HG03575 (cell line): ENCODE results near the gene SLC13A4.
"Not testable (repeated sequence)": the region's sequence is repeated elsewhere in the genome, so short reads cannot be mapped to it uniquely, and the experiment has no call there.

Experiments used
- ATAC-seq: cut with Tn5 transposase; IDR thresholded peaks from one replicate; pipeline ENCODE4 v1.9.1; 2021; ENCODE audit not compliant: unreplicated experiment, insufficient number of reproducible peaks, low FRiP score; ENCODE audit errors: extremely low read depth

SLC13A4 gene

DNA sequence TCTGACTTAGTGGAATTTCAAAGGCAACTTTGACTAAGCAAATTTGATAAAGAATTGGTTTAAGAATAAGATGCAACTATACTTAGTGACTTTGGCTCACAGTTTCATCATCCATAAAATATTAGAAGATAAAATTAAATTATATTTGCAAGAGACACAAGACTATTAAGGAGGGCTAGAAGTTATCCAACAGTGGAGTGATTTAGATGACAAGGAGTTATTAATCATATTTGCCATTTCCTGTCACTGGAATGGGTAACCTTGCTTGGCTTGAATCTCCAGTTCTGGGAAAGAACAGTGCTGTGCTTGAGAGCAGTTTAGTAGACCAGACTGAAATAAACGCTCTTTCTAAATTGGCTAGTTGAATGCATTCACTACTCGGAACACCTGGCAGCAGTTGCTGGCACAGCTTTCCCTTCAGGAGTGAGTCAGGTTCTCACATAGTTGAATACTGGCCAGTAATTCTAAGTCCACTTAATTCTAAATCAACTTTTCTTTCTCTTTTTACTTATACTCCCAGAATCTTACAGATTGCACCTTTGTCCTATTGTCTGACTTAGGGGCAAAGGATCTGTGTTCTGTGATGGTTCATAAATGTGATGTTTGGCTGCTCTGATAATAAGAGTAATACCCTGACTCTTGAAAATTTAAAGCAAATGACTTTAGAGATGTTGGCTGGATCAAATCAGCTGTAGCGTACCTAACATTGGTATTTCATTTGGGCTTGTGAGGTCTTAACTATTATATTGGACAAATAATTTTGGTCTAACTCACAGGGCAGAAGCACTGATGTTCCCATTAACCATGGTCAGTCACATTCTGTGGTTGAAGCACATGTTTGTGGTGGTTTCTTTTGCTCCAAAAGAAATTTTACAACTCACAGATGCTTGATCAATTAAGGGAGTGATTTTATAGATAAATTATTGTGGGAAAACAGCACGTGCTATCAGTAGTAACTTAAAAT, 49.1 kb downstream of the SLC13A4 start:
- ATAC-seq = no peak

DNA sequence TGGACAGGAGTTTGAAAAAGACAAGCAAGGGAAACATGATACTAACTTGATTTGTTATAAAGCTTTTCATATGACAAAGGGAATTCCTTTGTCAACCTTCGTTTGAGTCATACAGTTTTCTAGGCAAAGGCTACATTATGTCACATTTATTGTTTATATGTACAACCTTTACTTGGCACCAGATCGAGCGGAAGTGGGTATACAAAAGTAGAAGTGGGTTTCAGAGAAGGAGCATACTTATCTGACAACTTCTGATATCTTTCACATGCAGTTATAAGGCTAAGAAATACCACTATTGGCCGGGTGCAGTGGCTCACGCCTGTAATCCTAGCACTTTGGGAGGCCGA, 54.7 kb downstream of the SLC13A4 start:
- no peak for ATAC-seq

DNA sequence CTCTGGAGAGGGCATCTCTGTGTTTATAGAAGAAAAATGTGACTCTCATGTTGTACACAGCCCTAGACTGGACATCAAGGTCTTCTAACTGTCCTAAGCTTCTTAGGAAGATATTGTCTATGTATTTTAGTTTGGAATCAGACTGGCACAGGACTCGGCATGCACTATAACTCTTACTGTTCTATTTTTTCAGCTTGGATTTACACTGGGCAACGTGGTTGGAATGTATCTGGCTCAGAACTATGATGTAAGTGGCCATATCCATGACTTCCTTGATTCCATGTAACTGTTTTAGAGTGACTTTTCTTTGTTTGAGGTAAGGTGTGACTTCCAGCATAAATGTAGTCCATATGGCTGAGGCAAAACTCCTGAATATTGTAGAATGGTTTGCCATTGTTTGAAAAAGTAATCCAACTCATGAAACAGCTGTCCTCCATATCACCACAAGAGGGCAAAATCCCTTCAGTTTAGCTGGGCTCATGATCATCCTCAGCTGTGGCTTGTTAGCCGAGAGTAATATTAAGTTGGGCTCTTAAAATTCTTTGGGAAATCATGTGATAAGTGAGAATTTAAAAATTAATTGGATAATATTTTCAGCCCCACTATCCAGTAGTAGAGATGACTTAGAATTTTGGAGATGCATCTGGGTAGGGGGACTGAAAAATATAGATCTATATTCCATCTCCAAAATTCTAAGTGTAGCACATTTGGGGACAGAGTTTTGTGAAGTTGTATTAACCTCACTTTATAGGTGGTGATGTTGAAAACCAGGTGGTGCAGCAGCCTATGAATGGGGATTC, 55.2 kb downstream of the SLC13A4 start:
- ATAC-seq = no peak

DNA sequence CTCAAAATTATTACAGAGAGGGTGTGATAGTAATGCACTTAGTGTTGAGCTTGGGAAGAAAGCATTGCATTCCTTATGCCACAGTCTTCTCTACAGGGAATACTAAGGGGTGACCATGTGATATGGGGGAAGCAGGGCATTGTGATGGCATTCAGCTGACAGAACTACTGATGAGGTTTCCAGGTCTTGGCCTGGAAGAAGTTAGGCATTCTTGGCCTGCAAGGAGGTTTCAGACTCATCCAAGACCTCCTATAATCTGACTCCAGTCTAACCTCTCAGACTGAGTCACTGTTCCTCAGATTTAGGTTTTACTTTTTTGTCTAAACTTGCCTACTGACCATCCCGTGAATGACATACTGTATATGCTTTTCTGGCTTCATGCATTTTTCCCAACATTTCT, 57.8 kb downstream of the SLC13A4 start:
- ATAC-seq = no peak

DNA sequence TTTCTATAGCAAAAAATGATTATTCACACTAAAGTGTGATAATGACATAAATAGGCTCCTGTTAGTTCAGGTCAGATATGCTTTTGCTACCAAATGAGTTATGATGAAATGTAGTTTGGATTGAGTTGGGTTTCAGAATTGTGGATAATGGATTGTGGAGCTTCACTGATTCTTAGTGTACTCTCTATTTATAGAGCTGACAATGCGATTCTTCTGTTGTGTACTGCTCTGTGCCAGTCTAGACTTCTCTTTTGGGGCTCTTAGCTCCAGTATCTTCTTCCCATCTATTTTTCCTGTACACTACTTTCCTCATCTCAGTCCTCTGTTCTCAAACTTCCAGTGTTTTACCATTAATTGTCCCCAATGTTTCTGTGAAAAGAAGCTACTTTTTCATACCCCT, 58.2 kb downstream of the SLC13A4 start:
- no peak for ATAC-seq

DNA sequence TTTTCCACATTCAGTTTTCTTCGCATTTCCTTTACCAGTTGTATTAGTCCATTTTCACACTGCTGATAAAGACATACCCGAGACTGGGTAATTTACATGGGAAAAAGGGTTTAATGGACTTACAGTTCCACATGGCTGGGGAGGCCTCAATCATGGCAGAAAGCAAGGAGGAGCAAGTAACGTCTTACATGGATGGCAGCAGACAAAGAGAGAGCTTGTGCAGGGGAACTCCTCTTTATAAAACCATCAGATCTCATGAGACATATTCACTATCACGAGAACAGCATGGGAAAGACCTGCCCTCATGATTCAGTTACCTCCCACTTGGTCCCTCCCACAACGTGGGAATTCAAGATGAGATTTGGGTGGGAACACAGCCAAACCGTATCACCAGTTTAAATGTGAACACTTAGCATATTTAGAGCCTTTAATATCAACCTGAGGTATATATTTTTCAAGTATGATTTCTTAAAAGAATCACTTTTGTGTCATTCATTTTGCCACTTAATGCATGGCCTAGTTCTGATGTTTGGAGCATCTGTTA, 59.1 kb downstream of the SLC13A4 start:
- not testable (repeated sequence) for ATAC-seq

GRCh38 chr7:135667626-135668025, 60.4 kb downstream of the SLC13A4 start:
- not testable (repeated sequence) for ATAC-seq

DNA sequence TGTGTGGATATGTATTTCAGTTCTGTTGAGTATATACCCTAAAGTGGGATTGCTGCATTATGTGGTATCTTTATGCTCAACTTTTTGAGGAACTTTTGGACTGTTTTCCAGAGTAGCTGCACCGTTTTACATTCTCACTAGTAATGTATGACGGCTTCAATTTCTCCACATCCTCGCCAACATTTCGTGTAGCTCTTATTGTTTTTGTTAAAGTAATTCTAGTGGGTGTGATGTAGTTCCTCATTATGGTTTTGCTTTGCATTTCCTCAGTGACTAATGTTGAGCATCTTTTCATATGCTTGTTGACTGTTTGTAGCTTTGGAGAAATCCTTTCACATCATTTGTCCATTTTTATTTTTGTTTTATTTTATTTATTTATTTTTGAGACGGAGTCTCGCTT, 61.1 kb downstream of the SLC13A4 start:
- no peak for ATAC-seq

DNA sequence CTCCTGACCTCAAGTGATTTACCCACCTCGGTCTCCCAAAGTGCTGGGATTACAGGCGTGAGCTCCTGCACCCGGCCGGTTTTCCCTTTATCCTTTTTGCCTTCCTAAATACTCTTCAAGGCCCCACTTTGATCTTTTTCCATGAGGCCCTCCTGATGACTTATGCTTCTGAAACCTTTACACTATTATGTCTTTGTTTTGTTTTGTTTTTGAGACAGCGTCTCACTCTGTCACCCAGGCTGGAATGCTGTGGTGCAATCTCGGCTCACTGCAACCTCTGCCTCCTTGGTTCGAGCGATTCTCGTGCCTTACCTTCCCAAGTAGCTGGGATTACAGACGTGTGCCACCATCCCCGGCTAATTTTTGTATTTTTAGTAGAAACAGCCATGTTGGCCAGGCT, 61.8 kb downstream of the SLC13A4 start:
- no peak for ATAC-seq

DNA sequence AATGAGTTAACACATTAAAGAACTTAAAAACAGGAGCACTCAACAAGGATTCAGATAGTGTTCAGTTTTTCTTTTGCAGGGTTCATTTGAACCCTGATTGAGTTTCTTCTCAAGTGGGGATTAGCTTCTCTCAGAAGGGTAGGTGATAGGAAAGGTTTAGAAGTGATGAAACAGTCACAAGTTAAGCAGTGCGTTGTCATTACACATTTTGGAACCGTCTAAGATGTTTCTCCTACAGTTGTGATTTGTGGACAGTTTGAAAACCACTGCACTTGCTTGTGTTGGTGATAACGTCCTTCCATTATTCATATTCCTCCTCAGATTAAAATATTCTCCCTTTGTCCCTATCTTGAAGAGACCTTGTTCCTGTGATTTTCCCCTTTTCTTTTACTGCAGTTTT, 62.9 kb downstream of the SLC13A4 start:
- ATAC-seq = no peak

DNA sequence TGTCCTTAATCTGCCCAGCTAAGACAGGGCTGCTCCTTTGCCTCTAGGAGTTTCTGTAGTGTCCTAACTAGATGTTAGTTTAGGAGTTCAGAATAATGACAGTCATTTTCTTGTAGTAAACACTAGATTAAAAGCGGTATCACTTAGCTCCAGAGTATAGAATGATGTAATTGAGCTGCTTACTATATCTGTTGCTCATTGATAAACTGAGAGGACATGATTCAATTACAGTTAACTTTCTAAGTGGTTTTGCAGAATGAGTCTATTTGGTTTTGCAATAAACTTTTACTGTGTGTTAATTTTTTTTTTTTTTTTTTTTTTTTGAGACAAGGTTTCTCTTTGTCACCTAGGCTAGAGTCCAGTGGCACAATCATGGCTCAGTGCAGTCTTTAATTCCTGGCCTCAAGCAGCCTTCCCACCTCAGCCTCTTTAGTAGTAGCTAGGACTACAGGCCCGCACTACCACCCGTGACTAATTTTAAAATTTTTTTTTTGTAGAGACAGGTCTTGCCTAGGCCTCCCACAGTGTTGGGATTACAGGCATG, 63.9 kb downstream of the SLC13A4 start:
- no peak for ATAC-seq

GRCh38 chr7:135662373-135663114, 65.4 kb downstream of the SLC13A4 start, which contains the start of gene STMP1:
STMP1 (plus strand) TSS chr7:135662514.
- ATAC-seq = peak; percentile 48

- ATAC-seq = no peak
Measured at GRCh38 chr7:135662123-135662372, 65.9 kb downstream of the SLC13A4 start.

- no peak for ATAC-seq
Measured at GRCh38 chr7:135661311-135662122, 66.5 kb downstream of the SLC13A4 start.

- ATAC-seq = no peak
Measured at GRCh38 chr7:135659159-135659846, 68.7 kb downstream of the SLC13A4 start.

GRCh38 chr7:135658564-135658963, 69.4 kb downstream of the SLC13A4 start:
- ATAC-seq = no peak

DNA sequence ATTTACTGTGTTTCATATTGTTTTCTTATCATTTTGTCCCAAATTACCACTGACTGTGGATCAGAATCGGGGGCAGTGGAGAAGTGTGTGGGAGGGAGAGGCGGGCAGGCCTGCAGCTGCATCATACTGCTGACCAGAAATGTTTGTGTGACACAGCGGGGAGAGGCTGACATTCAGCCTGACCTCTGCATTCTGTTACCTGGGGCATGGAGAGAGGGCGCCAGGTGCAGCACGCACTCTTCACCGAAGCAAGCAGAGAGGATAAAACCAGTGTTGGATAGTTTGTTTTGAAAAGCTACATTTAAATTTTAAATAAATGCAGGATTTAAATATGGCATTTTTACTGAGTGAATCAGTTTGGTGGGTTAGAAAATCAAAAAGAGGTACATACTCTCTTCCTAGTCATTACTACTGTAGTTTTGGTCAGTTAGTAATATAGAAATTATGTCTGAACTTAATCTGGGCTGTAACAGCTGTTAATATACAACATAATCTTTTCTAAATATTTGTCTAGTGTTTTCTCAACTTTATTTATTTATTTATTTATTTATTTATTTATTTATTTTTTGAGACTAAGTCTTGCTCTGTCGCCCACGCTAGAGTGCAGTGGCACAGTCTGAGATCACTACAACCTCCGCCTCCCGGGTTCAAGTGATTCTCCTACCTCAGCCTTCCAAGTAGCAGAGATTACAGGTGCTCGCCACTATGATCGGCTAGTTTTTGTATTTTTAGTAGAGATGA, 74.5 kb downstream of the SLC13A4 start:
- no peak for ATAC-seq
